ENCODE measurements around the gene ZFYVE28.

- TF ChIP-seq CTCF (IDR thresholded peaks at IDR 0.05) (no peak), POLR2A (IDR thresholded peaks at IDR 0.05) (no peak), POLR2AphosphoS5 (IDR thresholded peaks at IDR 0.05) (no peak)
Measured at GRCh38 chr4:2247128-2248043, 171.1 kb downstream of the ZFYVE28 start.
